Erythroblast (primary cell): ENCODE measurements around the gene HOXD8.
A peak's percentile ranks its signal among the peaks of the same experiment; 100 is the strongest.

Source experiments
- DNase-seq, 2 experiments: peaks; one replicate each; lab custom pipeline; 2025; lab: John Stamatoyannopoulos, UW
- GATA1 ChIP-seq: IDR thresholded peaks from 2 replicates; pipeline ENCODE4 v1.6.1; 2011; ENCODE audit warnings: low read depth, mild to moderate bottlenecking, control low read depth, low read length, moderate library complexity
- POLR2A ChIP-seq: IDR thresholded peaks from 2 replicates; pipeline ENCODE4 v1.6.1; 2011; ENCODE audit warnings: mild to moderate bottlenecking, low read length

HOXD8 gene

GRCh38 chr2:176095421-176095820 lies 34.1 kb upstream of the HOXD8 start:
- no peak for TF ChIP-seq POLR2A
- TF ChIP-seq GATA1, result no peak
- no peak for DNase-seq

GRCh38 chr2:176096243-176096985 lies 33.1 kb upstream of the HOXD8 start:
- no peak for TF ChIP-seq POLR2A
- no peak for TF ChIP-seq GATA1
- DNase-seq, result peak in 1 of 2 experiments; percentile 21

DNA sequence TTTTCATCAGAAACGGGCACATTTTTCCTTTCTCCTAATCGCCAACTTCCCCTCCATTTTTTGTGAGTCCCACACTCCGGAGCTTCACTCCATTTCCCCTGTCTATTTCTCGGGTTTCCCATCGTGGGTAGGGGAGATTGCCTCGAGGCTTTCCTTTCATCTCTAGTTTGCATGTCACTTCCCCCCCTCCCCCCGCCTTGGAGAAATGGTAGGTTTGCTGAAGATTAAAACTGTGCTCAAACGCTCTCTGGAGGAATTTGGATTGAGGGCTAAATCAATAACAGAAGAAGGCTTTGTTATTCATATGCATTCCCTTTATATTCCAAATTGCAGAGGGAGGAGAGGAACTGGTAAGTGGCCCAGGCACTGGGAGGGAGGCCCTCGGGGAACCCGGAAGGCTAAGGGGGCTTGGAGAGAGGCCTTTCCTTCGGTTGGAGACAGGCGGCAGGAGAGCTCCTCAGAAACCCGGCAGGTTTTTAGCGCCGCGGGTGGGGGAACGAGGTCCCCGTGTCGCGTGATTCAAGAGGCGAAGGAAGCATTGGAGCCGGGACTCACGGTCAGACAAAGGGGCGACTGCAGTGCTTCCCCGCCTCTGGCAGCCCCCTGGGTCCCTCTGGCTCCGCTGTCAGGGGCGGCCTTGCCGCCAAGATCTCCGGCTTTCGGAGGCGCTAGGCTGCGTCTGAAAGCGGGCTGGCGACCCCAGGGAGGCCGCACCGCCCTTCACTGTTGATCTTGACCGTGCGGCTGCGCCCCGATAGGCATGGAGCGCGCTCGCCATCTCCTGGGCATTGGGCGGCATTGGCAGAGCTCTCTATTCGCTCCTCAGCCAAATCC lies 32.3 kb upstream of the HOXD8 start:
- no peak for TF ChIP-seq POLR2A
- TF ChIP-seq GATA1, result no peak
- DNase-seq, result peak; percentile 63 to 75

- TF ChIP-seq GATA1 (no peak), POLR2A (no peak)
These were observed 31.6 kb upstream of the HOXD8 start for GRCh38 chr2:176097820-176098365.

GRCh38 chr2:176098366-176099158 lies 30.9 kb upstream of the HOXD8 start:
- TF ChIP-seq GATA1, result no peak
- no peak for TF ChIP-seq POLR2A
- no peak for DNase-seq

More at GRCh38 chr2:176097820-176098365, 31.6 kb upstream of the HOXD8 start:
- no peak for DNase-seq

DNA sequence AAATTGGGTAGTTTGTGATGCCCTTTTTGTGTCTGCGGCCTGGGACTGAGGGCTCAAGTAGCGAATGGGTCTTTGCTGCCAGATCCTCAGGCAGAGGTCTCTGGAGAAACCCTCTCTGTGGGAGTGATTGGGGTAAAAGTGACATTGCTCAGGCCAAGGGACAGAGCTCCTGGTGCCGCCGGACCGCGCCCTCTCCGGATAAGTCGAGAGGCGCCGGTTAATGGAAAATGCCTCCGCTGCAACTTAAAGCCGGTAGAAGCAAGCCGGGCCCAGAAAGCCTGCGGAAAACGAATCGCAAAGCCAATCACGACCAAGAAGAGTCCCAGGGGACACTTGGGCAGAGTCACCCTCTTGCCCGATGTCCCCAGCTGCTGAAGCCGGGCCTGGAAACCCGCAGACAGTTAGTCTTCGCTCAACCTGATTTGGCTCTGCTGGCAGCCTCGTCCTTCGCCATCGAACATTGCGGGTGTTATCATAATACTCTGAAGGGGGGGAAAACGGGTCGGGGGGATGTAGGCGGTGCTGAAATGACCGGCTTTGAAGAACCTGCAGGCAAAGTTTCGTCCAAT lies 30.3 kb upstream of the HOXD8 start:
- DNase-seq, result no peak
- no peak for TF ChIP-seq POLR2A

DNA sequence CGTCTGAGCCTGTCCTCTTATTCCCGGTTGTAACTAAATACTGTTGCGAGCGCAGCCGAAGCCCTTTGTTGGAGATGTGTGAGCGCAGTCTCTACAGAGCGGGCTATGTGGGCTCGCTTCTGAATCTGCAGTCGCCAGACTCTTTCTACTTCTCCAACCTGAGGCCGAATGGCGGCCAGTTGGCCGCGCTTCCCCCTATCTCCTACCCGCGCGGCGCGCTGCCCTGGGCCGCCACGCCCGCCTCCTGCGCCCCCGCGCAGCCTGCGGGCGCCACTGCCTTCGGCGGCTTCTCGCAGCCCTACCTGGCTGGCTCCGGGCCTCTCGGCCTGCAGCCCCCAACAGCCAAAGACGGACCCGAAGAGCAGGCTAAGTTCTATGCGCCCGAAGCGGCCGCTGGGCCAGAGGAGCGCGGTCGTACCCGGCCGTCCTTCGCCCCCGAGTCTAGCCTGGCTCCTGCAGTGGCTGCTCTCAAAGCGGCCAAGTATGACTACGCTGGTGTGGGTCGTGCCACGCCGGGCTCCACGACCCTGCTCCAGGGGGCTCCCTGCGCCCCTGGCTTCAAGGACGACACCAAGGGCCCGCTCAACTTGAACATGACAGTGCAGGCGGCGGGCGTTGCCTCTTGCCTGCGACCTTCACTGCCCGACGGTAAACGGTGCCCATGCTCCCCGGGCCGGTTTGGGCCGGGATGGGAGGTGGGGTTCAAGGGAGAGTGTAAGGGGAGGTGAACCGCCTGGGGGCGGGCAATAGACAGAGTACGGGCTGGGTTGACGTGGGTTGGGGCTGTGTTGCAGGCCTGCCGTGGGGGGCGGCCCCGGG lies 29.6 kb upstream of the HOXD8 start, which contains the start of gene HOXD12:
TSS of gene HOXD12 (plus strand) at position 68 of the 819 bp plus-strand sequence. CDS start at position 75, 7 bp downstream.
- no peak for DNase-seq
- TF ChIP-seq POLR2A (no peak), GATA1 (no peak)

DNA sequence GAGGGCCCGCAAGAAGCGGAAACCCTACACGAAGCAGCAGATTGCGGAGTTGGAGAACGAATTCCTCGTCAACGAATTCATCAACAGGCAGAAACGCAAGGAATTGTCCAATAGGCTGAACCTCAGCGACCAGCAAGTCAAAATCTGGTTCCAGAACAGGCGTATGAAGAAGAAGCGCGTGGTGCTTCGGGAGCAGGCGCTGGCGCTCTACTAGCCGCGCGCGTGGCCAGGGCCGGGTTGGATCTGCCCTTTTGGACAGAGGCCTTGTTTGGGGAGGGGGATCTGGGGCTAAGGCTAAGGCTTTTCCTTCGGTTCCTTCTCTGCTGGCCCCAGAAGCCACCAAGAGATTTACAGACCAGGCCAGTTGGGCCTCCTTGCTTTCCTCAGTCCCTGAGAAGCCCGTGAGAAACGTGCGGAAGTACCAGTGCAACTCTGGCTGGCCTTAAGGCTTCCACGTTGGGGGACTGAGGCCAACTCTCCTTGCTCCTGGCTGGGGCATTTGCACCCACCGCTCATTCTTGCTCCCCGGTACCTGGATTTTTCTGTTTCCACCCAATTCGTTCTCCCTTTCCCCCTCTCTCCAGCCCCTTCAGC lies 28.9 kb upstream of the HOXD8 start:
- no peak for DNase-seq
- no peak for TF ChIP-seq GATA1
- no peak for TF ChIP-seq POLR2A

GRCh38 chr2:176101216-176101830 lies 28.2 kb upstream of the HOXD8 start:
- no peak for TF ChIP-seq GATA1
- no peak for TF ChIP-seq POLR2A
- no peak for DNase-seq

DNA sequence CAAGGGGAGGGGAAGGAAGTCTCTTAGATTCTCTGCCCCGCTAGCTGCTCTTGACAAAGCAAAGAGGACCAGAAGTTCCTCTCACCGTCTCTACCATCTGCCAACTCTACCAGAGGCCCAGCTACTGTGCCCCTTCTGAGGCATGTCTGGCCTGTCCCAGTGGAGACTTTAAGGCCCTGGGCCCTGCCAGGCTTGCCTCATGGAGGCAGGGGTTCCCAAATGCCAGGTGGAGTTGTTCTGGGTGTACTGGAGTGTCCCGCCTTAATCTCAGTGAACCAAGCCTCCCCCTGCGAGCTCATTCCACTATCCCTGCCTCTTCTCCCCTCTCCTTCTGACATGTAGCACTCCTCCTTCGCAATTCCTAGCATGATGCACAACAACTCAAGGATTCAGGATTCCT lies 27.7 kb upstream of the HOXD8 start:
- TF ChIP-seq POLR2A, result no peak
- DNase-seq, result no peak

DNA sequence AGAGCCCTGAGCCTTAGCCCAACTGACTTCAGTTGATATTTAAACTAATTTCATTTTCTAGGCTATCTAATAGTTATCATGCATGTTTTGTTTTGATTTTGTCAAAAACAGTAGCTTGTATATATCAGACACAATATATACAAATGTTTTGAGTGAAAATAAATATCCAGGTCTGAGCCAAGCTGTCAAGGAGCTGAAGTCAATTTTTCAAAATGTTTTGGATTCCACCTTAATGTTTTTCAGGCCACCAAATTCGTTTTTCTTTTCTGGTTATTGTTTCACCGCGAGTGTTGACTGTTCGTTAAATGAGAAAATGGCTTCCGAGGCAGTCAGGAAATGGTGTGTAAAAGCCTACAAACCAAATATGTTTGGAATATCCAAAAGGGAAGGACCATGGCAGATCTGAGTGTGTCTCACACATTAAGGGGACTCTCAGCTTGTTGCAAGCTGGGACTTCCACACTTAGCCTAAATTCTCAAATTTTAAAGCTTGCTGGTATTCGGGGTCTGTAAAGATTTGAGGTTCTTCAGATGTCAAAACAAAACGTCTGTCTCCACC lies 27.1 kb upstream of the HOXD8 start:
- no peak for DNase-seq
- TF ChIP-seq GATA1 (no peak), POLR2A (no peak)
